Activated CD4-positive, alpha-beta T cell treated with anti-CD3 and anti-CD28 coated beads, Interleukin-2, Interleukin-4, amounts not matched to agents 100 ng/mL and 50 ng/mL, durations not matched to agents 16 hours and 8 hours (primary cell): ENCODE measurements around the gene OR51V1.
"Not testable (repeated sequence)": the region's sequence is repeated elsewhere in the genome, so short reads cannot be mapped to it uniquely, and the experiment has no call there.

Experiments used
- DNase-seq: peaks from one replicate; pipeline ENCODE4 v3.0.0-alpha.2; 2020; ENCODE audit warnings: low spot score

OR51V1 gene

DNA sequence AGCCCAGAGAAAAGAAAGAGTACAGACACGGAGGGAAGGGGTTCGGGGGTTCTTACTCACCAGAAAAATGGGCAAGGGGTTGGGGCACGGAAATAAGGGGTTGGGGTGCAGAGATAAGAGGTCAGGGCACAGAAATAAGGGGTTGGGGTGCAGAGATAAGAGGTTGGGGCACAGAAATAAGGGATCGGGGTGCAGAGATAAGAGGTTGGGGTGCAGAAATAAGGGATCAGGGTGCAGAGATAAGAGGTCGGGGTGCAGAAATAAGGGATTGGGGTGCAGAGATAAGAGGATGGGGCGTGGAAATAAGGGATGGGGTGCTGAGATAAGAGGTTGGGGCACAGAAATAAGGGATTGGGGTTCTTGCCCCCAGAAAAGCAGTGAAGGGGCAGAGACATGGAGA lies 35.7 kb downstream of the OR51V1 start:
- not testable (repeated sequence) for DNase-seq

DNA sequence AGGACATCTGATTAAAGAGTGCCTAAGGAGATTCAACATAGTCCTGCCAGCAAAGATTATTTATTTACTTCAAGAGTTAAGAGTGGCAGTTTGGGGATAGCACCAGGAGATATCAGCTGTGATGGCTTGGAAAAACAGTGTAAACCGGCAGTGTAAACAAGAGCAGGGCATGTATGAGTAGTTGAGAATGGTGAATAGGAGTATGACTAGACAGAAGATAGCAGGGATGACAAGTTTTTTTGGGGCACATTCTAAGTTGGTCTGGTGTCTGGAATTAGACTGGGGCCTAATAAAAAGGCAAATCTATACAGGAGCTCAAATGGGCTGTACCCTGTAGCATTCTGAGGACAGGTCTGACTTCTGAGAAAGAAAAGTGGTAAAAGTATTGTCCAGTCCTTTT lies 39.4 kb downstream of the OR51V1 start:
- not testable (repeated sequence) for DNase-seq

DNA sequence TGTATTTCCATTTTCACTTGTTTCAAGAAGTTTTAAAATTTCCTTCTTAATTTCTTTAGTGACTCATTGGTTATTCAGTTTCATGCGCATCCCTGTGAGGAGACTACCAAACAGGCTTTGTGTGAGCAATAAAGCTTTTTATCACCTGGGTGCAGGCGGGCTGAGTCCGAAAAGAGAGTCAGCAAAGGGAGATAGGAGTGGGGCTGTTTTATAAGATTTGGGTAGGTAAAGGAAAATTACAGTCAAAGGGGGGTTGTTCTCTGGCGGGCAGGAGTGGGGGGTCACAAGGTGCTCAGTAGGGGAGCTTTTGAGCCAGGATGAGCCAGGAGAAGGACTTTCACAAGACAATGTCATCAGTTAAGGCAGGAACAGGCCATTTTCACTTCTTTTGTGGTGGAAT lies 40.3 kb downstream of the OR51V1 start:
- DNase-seq, result not testable (repeated sequence)

DNA sequence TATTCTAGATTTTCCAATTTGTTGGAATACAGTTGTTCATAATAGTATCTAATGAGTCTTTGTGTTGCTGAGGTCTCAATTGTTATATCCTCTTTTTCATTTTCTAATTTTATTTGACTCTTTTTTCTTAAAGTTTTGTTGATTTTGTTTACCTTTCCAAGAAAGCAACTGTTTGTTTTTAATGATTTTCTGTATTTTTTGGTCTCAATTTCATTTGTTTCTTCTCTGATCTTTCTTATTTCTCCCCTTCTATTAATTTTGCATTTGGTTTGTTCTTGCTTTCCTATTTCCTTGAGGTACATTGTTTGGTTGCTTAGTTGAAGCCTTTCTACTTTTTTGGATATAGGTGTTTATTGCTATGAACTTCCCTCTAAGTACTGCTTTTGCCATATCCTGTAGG lies 40.7 kb downstream of the OR51V1 start:
- no peak for DNase-seq

DNA sequence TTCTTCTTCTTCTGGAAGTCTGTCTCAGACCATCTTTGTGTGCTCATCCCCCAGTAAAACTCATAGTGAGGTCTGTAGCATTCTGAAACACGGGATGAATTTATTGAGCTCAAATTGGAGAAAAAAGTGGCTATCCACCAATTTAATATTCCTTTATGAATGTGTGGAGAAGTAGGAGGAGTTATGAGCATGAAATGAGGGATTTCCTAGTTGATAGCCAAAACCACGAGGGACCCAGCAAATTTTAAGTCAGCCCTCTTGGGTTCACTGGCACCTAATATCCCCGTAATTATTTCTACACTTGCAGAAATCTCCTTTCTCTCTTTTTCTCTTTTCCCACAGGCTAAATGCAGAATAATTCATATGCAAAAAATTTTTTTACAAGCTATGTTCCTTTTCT lies 45.8 kb downstream of the OR51V1 start, which contains the start of gene OR52A1:
Gene OR52A1, minus strand, starts transcription at position 101 of the 400 bp plus-strand sequence. CDS start 2,388 bp downstream, outside the sequence.
- no peak for DNase-seq

DNA sequence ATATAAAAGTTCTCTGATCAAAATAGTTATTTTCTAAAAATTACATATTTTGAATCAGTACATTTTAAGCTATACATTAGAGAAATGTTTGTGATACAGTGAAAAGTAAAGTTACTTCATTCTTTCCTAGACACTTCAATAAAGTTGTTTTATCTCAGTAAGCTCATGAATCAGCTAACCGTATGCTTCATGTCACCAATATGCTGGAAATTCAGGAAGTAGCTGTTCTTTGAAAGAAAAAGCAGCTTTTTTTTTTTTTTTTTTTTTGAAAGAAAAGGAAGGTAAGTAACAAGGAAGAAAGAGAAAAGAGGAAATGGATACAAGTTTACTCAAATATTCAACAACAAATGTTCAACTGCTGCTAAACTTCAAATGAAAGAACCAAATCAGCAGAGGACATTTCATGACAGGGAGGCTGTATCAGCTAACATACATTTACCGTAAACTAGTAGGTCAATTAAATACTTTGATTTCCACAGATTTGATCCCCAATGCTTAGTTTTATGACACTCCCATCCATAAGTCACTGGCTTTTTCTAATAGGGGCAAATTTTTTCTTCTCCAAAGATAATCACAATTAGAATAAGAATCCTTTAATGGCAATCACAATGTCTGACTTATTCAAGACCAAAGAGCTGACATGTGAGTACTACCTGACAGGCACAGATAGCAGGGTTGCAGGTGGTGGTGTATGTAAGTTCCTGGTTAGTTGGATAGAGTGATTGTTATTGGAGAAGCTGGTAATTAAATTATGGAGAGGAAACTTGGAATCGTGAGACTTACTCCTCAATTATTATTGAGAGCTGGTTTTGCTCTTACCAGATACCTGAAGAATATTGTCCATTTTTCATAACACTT lies 46.7 kb downstream of the OR51V1 start:
- no peak for DNase-seq

DNA sequence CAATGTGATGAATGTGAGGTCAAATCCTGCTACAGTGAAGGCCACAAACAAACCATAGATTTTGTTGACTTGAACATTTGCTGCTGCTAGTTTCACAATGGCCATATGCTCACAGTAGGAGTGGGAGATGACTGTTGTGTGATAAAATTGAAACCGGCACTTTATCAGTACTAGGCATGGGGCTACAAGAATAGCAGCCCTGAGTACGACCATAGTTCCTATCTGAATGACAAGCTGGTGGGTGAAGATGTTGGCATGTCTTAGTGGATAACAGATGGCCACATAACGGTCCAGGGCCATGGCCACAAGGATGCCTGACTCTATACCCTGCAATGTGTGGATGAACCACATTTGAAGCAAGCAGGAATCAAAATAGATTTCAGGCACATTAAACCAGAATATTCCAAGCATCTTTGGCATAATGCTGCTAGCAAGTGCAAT lies 48.7 kb downstream of the OR51V1 start:
- DNase-seq, result no peak
